ENCODE results near the gene SYPL1. TPM values are rescaled to one million over a fixed set of nuclear protein-coding genes. Genes with fewer than 3 reads are reported as not detected.

Gene SYPL1
- polyA plus RNA-seq, 2 donors = 66.3 to 101 TPM

- H3K27ac ChIP-seq (ENCODE audit: low read depth in 2 of 2, low read length in 1 of 2) = peak overlapping the region; percentile 84 to 93
- no peak overlapping the region for H3K4me3 ChIP-seq (ENCODE audit: low read depth in 1 of 2, low read length in 2 of 2)
- H3K36me3 ChIP-seq (ENCODE audit: control insufficient read depth in 2 of 2, insufficient read depth in 2 of 2, low read length in 1 of 2) = no peaks in the 10 kb centered on the region
- no peaks in the 10 kb centered on the region for H3K27me3 ChIP-seq (ENCODE audit: control insufficient read depth in 1 of 2, insufficient read depth in 2 of 2, low read length in 2 of 2)
- H3K9me3 ChIP-seq (ENCODE audit: control insufficient read depth in 2 of 2, insufficient read depth in 1 of 2, low read depth in 1 of 2, low read length in 1 of 2) = no peaks in the 10 kb centered on the region
- peaks cover 0 to 28% of the 10 kb centered on the region in 2 donors for H3K4me1 ChIP-seq (ENCODE audit: control insufficient read depth in 2 of 2, insufficient read depth in 2 of 2, low read length in 1 of 2)
- 44 to 51% methylated on average over 19 of the region's 19 CpGs for WGBS, 2 donors
Measured at GRCh38 chr7:106057962-106058927, 53.9 kb downstream of the SYPL1 start.

- Histone ChIP-seq H3K4me3 (ENCODE audit: low read depth in 1 of 2, low read length in 2 of 2) (no peak overlapping the region), H3K27ac (ENCODE audit: low read depth in 2 of 2, low read length in 1 of 2) (peak overlapping the region; percentile 80 to 93), H3K9me3 (ENCODE audit: control insufficient read depth in 2 of 2, insufficient read depth in 1 of 2, low read depth in 1 of 2, low read length in 1 of 2) (no peaks in the 10 kb centered on the region), H3K27me3 (ENCODE audit: control insufficient read depth in 1 of 2, insufficient read depth in 2 of 2, low read length in 2 of 2) (no peaks in the 10 kb centered on the region), H3K36me3 (ENCODE audit: control insufficient read depth in 2 of 2, insufficient read depth in 2 of 2, low read length in 1 of 2) (no peaks in the 10 kb centered on the region), H3K4me1 (ENCODE audit: control insufficient read depth in 2 of 2, insufficient read depth in 2 of 2, low read length in 1 of 2) (peaks cover 0 to 28% of the 10 kb centered on the region in 2 donors)
- WGBS, 2 donors = 58 to 65% methylated on average over 10 of the region's 10 CpGs
Measured at GRCh38 chr7:106057204-106057961, 54.7 kb downstream of the SYPL1 start.

GRCh38 chr7:106056513-106057203 lies 55.5 kb downstream of the SYPL1 start:
- H3K36me3 ChIP-seq (ENCODE audit: control insufficient read depth in 2 of 2, insufficient read depth in 2 of 2, low read length in 1 of 2) = no peaks in the 10 kb centered on the region
- H3K27me3 ChIP-seq (ENCODE audit: control insufficient read depth in 1 of 2, insufficient read depth in 2 of 2, low read length in 2 of 2) = no peaks in the 10 kb centered on the region
- H3K27ac ChIP-seq (ENCODE audit: low read depth in 2 of 2, low read length in 1 of 2) = no peak overlapping the region
- no peak overlapping the region for H3K4me3 ChIP-seq (ENCODE audit: low read depth in 1 of 2, low read length in 2 of 2)
- H3K4me1 ChIP-seq (ENCODE audit: control insufficient read depth in 2 of 2, insufficient read depth in 2 of 2, low read length in 1 of 2) = peaks cover 0 to 24% of the 10 kb centered on the region in 2 donors
- WGBS, 2 donors = 42 to 50% methylated on average over 9 of the region's 9 CpGs
- no peaks in the 10 kb centered on the region for H3K9me3 ChIP-seq (ENCODE audit: control insufficient read depth in 2 of 2, insufficient read depth in 1 of 2, low read depth in 1 of 2, low read length in 1 of 2)

- no peaks in the 10 kb centered on the region for H3K9me3 ChIP-seq (ENCODE audit: control insufficient read depth in 2 of 2, insufficient read depth in 1 of 2, low read depth in 1 of 2, low read length in 1 of 2)
- 79 to 88% methylated on average over 7 of the region's 7 CpGs for WGBS, 2 donors
- H3K4me1 ChIP-seq (ENCODE audit: control insufficient read depth in 2 of 2, insufficient read depth in 2 of 2, low read length in 1 of 2) = peaks cover 2 to 23% of the 10 kb centered on the region in 2 donors
Measured at GRCh38 chr7:106054971-106055532, 57.1 kb downstream of the SYPL1 start.

GRCh38 chr7:106054156-106054910 lies 57.8 kb downstream of the SYPL1 start:
- WGBS, 2 donors = 94% methylated on average over 11 of the region's 11 CpGs
- Histone ChIP-seq H3K4me1 (ENCODE audit: control insufficient read depth in 2 of 2, insufficient read depth in 2 of 2, low read length in 1 of 2) (peaks cover 2 to 23% of the 10 kb centered on the region in 2 donors), H3K9me3 (ENCODE audit: control insufficient read depth in 2 of 2, insufficient read depth in 1 of 2, low read depth in 1 of 2, low read length in 1 of 2) (no peaks in the 10 kb centered on the region), H3K27ac (ENCODE audit: low read depth in 2 of 2, low read length in 1 of 2) (no peak overlapping the region), H3K27me3 (ENCODE audit: control insufficient read depth in 1 of 2, insufficient read depth in 2 of 2, low read length in 2 of 2) (no peaks in the 10 kb centered on the region), H3K36me3 (ENCODE audit: control insufficient read depth in 2 of 2, insufficient read depth in 2 of 2, low read length in 1 of 2) (no peaks in the 10 kb centered on the region), H3K4me3 (ENCODE audit: low read depth in 1 of 2, low read length in 2 of 2) (no peak overlapping the region)

More at GRCh38 chr7:106054971-106055532, 57.1 kb downstream of the SYPL1 start:
- H3K36me3 ChIP-seq (ENCODE audit: control insufficient read depth in 2 of 2, insufficient read depth in 2 of 2, low read length in 1 of 2) = no peaks in the 10 kb centered on the region
- no peak overlapping the region for H3K27ac ChIP-seq (ENCODE audit: low read depth in 2 of 2, low read length in 1 of 2)
- no peaks in the 10 kb centered on the region for H3K27me3 ChIP-seq (ENCODE audit: control insufficient read depth in 1 of 2, insufficient read depth in 2 of 2, low read length in 2 of 2)
- no peak overlapping the region for H3K4me3 ChIP-seq (ENCODE audit: low read depth in 1 of 2, low read length in 2 of 2)

- WGBS, 2 donors = 90 to 91% methylated on average over 5 of the region's 5 CpGs
- Histone ChIP-seq H3K4me1 (ENCODE audit: control insufficient read depth in 2 of 2, insufficient read depth in 2 of 2, low read length in 1 of 2) (peaks cover 2 to 19% of the 10 kb centered on the region in 2 donors), H3K27ac (ENCODE audit: low read depth in 2 of 2, low read length in 1 of 2) (no peak overlapping the region), H3K4me3 (ENCODE audit: low read depth in 1 of 2, low read length in 2 of 2) (no peak overlapping the region), H3K9me3 (ENCODE audit: control insufficient read depth in 2 of 2, insufficient read depth in 1 of 2, low read depth in 1 of 2, low read length in 1 of 2) (no peaks in the 10 kb centered on the region), H3K36me3 (ENCODE audit: control insufficient read depth in 2 of 2, insufficient read depth in 2 of 2, low read length in 1 of 2) (no peaks in the 10 kb centered on the region), H3K27me3 (ENCODE audit: control insufficient read depth in 1 of 2, insufficient read depth in 2 of 2, low read length in 2 of 2) (no peaks in the 10 kb centered on the region)
Measured at GRCh38 chr7:106053109-106053508, 59.0 kb downstream of the SYPL1 start.

- no peaks in the 10 kb centered on the region for H3K36me3 ChIP-seq (ENCODE audit: control insufficient read depth in 2 of 2, insufficient read depth in 2 of 2, low read length in 1 of 2)
- peaks cover 2 to 18% of the 10 kb centered on the region in 2 donors for H3K4me1 ChIP-seq (ENCODE audit: control insufficient read depth in 2 of 2, insufficient read depth in 2 of 2, low read length in 1 of 2)
- no peak overlapping the region for H3K27ac ChIP-seq (ENCODE audit: low read depth in 2 of 2, low read length in 1 of 2)
- no peak overlapping the region for H3K4me3 ChIP-seq (ENCODE audit: low read depth in 1 of 2, low read length in 2 of 2)
- WGBS, 2 donors = 84% methylated on average over 2 of the region's 2 CpGs
- H3K27me3 ChIP-seq (ENCODE audit: control insufficient read depth in 1 of 2, insufficient read depth in 2 of 2, low read length in 2 of 2) = no peaks in the 10 kb centered on the region
- no peaks in the 10 kb centered on the region for H3K9me3 ChIP-seq (ENCODE audit: control insufficient read depth in 2 of 2, insufficient read depth in 1 of 2, low read depth in 1 of 2, low read length in 1 of 2)
Measured at GRCh38 chr7:106052681-106053080, 59.4 kb downstream of the SYPL1 start.

GRCh38 chr7:106050746-106051117 lies 61.4 kb downstream of the SYPL1 start:
- Histone ChIP-seq H3K27me3 (ENCODE audit: control insufficient read depth in 1 of 2, insufficient read depth in 2 of 2, low read length in 2 of 2) (no peaks in the 10 kb centered on the region), H3K4me3 (ENCODE audit: low read depth in 1 of 2, low read length in 2 of 2) (no peak overlapping the region), H3K4me1 (ENCODE audit: control insufficient read depth in 2 of 2, insufficient read depth in 2 of 2, low read length in 1 of 2) (peaks cover 2 to 16% of the 10 kb centered on the region in 2 donors), H3K36me3 (ENCODE audit: control insufficient read depth in 2 of 2, insufficient read depth in 2 of 2, low read length in 1 of 2) (no peaks in the 10 kb centered on the region), H3K9me3 (ENCODE audit: control insufficient read depth in 2 of 2, insufficient read depth in 1 of 2, low read depth in 1 of 2, low read length in 1 of 2) (no peaks in the 10 kb centered on the region), H3K27ac (ENCODE audit: low read depth in 2 of 2, low read length in 1 of 2) (peak overlapping the region; percentile 66 to 80)
- 39 to 50% methylated on average over 5 of the region's 5 CpGs for WGBS, 2 donors

All from esophagus (tissue), 2 donors.